A549 (cell line): ENCODE measurements around the gene POLE. TPM values are rescaled to one million over a fixed set of nuclear protein-coding genes. Genes with fewer than 3 reads are reported as not detected.

ENCODE experiments used
- ATAC-seq, 2 experiments: fragments of 200-7000 bp in 1 of 2; fragments of >200 bp in 1 of 2; cut with Nextera tagmentation in 1 of 2; cut with Tn5 transposase in 1 of 2; 3 replicates each; pipeline versions ENCODE4 v1.8.0 to v1.9.1; 2018 to 2020; ENCODE audit warnings: mild to moderate bottlenecking in 1 of 2, moderate library complexity in 1 of 2
- CTCF ChIA-PET: fragments of 300-600 bp; sonication (Branson Sonifier 250); formaldehyde crosslinking; extraction: SDS; loops from one replicate; lab custom pipeline; 2021; ENCODE audit warnings: antibody characterized with exemption, inconsistent platforms; lab: Yijun Ruan, JAX
- POLR2A ChIA-PET: fragments of 350-600 bp; formaldehyde crosslinking; extraction: SDS; loops from one replicate; lab custom pipeline; 2021; ENCODE audit warnings: antibody characterized with exemption, inconsistent platforms; lab: Yijun Ruan, JAX
- DNase-seq, 2 experiments: peaks; one replicate each; pipeline versions ENCODE4 v3.0.0 to v3.0.0-alpha.2; 2011 to 2016; ENCODE audit warnings: low read depth in 1 of 2, low spot score in 1 of 2
- FAIRE-seq: peaks from 2 replicates; lab custom pipeline; 2011; peaks lifted over from hg19 to GRCh38; lab: Jason Lieb, UNC
- H3K27ac ChIP-seq, 2 experiments: fragments of >200 bp; sonication (Bioruptor Twin); formaldehyde crosslinking; 3 replicates each; pipeline ENCODE4 v1.5.1; 2016 to 2017
- H3K4me1 ChIP-seq: fragments of >200 bp; sonication (Bioruptor Twin); formaldehyde crosslinking; 3 replicates; pipeline ENCODE4 v1.6.1; 2016
- H3K4me2 ChIP-seq: fragments of >200 bp; sonication (Bioruptor Twin); formaldehyde crosslinking; 3 replicates; pipeline ENCODE4 v1.6.1; 2016
- H3K4me3 ChIP-seq: fragments of >200 bp; sonication (Bioruptor Twin); formaldehyde crosslinking; 3 replicates; pipeline ENCODE4 v1.5.1; 2016
- H3K9me3 ChIP-seq: fragments of >200 bp; sonication (Bioruptor Twin); formaldehyde crosslinking; 3 replicates; pipeline ENCODE4 v1.6.1; 2016
- CBX8 ChIP-seq: fragments of 200-600 bp; sonication (generic); IDR thresholded peaks from 2 replicates; pipeline ENCODE4 v1.6.1; 2016
- CEBPB ChIP-seq, 2 experiments: fragments of >200 bp in 1 of 2; sonication (Bioruptor Twin) in 1 of 2; formaldehyde crosslinking in 1 of 2; IDR thresholded peaks; 2 replicates each; pipeline ENCODE4 v1.6.1; 2012 to 2016
- CHD4 ChIP-seq: fragments of 200-600 bp; sonication (generic); IDR thresholded peaks from 2 replicates; pipeline ENCODE4 v1.6.1; 2016; ENCODE audit warnings: antibody characterized with exemption, mild to moderate bottlenecking, borderline replicate concordance
- EHF ChIP-seq: fragments of 250-450 bp; sonication (Bioruptor Pico); IDR thresholded peaks from 2 replicates; pipeline ENCODE4 v1.5.0; 2020; ENCODE audit warnings: mild to moderate bottlenecking
- FOSB ChIP-seq: fragments of 250-450 bp; sonication (Bioruptor Pico); IDR thresholded peaks from 2 replicates; pipeline ENCODE4 v1.5.0; 2020; ENCODE audit warnings: mild to moderate bottlenecking, moderate library complexity
- FOSL2 ChIP-seq, 2 experiments: fragments of 450-650 bp in 1 of 2; fragments of >200 bp in 1 of 2; sonication (Bioruptor Twin) in 1 of 2; formaldehyde crosslinking; IDR thresholded peaks; 2 replicates each; pipeline versions ENCODE4 v1.5.0 to v1.6.1; 2016 to 2020; ENCODE audit warnings: mild to moderate bottlenecking in 1 of 2, moderate library complexity in 1 of 2
- HES2 ChIP-seq: fragments of >200 bp; sonication (Bioruptor Twin); formaldehyde crosslinking; IDR thresholded peaks from 2 replicates; pipeline ENCODE4 v1.6.1; 2016
- HEYL ChIP-seq: fragments of 250-450 bp; sonication (Bioruptor Pico); IDR thresholded peaks from 2 replicates; pipeline ENCODE4 v1.8.0; 2021; ENCODE audit warnings: mild to moderate bottlenecking, moderate library complexity
- HOXB5 ChIP-seq: fragments of 250-450 bp; sonication (Bioruptor Pico); IDR thresholded peaks from 2 replicates; pipeline ENCODE4 v1.5.0; 2020; ENCODE audit warnings: mild to moderate bottlenecking, moderate library complexity
- JUN ChIP-seq, 2 experiments: fragments of >200 bp; sonication (Bioruptor Twin); formaldehyde crosslinking; IDR thresholded peaks; 2 replicates in 1 of 2; 3 replicates in 1 of 2; pipeline ENCODE4 v1.6.1; 2016 to 2017
- JUNB ChIP-seq: fragments of >200 bp; sonication (Bioruptor Twin); formaldehyde crosslinking; IDR thresholded peaks from 2 replicates; pipeline ENCODE4 v1.6.1; 2016
- KDM1A ChIP-seq: fragments of 200-600 bp; sonication (generic); IDR thresholded peaks from 2 replicates; pipeline ENCODE4 v1.6.1; 2016; ENCODE audit warnings: low read depth, mild to moderate bottlenecking
- KDM5A ChIP-seq: fragments of 200-600 bp; sonication (generic); IDR thresholded peaks from 2 replicates; pipeline ENCODE4 v1.6.1; 2016; ENCODE audit warnings: antibody characterized with exemption, mild to moderate bottlenecking
- MAX ChIP-seq: IDR thresholded peaks from 2 replicates; pipeline ENCODE4 v1.6.1; 2012
- PBX3 ChIP-seq: IDR thresholded peaks from 2 replicates; pipeline ENCODE4 v1.6.1; 2012
- PHF8 ChIP-seq: fragments of 200-600 bp; sonication (generic); IDR thresholded peaks from 2 replicates; pipeline ENCODE4 v1.6.1; 2016; ENCODE audit warnings: low read depth, mild to moderate bottlenecking, antibody characterized with exemption, moderate library complexity, borderline replicate concordance
- POLR2A ChIP-seq: IDR thresholded peaks from 2 replicates; pipeline ENCODE4 v1.6.1; 2012; ENCODE audit warnings: mild to moderate bottlenecking, low read length
- POLR2AphosphoS2 ChIP-seq: conservative IDR thresholded peaks from 2 replicates; pipeline ENCODE4 v1.6.1; 2012; ENCODE audit warnings: low read length, improper control_type of control experiment, inconsistent platforms
- RAD21 ChIP-seq, 2 experiments: fragments of >200 bp in 1 of 2; sonication (Bioruptor Twin) in 1 of 2; formaldehyde crosslinking in 1 of 2; IDR thresholded peaks in 1 of 2; conservative IDR thresholded peaks in 1 of 2; 2 replicates in 1 of 2; 3 replicates in 1 of 2; pipeline ENCODE4 v1.6.1; 2012 to 2018; ENCODE audit warnings: inconsistent platforms in 1 of 2
- TFCP2L1 ChIP-seq: fragments of 250-450 bp; sonication (Bioruptor Pico); IDR thresholded peaks from 2 replicates; pipeline ENCODE4 v1.5.0; 2021; ENCODE audit warnings: mild to moderate bottlenecking
- TP53 ChIP-seq: fragments of 250-450 bp; sonication (Bioruptor Pico); IDR thresholded peaks from 2 replicates; pipeline ENCODE4 v1.5.0; 2021; ENCODE audit warnings: mild to moderate bottlenecking, moderate library complexity
- USF2 ChIP-seq: fragments of 450-650 bp; IDR thresholded peaks from 2 replicates; pipeline ENCODE4 v1.6.1; 2014; ENCODE audit warnings: antibody characterized with exemption
- ZNF302 ChIP-seq: fragments of 250-450 bp; sonication (Bioruptor Pico); IDR thresholded peaks from 2 replicates; pipeline ENCODE4 v1.9.0; 2021; ENCODE audit warnings: inconsistent platforms, mild to moderate bottlenecking, moderate library complexity
- WGBS: methylation state at CpG from one replicate; pipeline ENCODE4 v1.1.6; 2017; ENCODE audit errors: missing lambda C conversion rate; 5-methylcytosine and 5-hydroxymethylcytosine counted together
- polyA plus RNA-seq, 4 experiments: library from polyadenylated mRNA; depleted of rRNA in 3 of 4; stranded (reverse); fragments of >200 nt; fragmentation: RNase III in 1 of 4; extraction: RNeasy Plus Mini Kit Qiagen cat#74134 plus additional on column Dnase treatment in 1 of 4; gene quantifications; 2 replicates in 3 of 4; 3 replicates in 1 of 4; pipeline ENCODE4 v1.2.3, GENCODE V29; 2011 to 2017

POLE gene
- polyA plus RNA-seq, 2 of the 4 experiments (the other 2 are of a cell fraction): 28.9 to 67.2 TPM

DNA sequence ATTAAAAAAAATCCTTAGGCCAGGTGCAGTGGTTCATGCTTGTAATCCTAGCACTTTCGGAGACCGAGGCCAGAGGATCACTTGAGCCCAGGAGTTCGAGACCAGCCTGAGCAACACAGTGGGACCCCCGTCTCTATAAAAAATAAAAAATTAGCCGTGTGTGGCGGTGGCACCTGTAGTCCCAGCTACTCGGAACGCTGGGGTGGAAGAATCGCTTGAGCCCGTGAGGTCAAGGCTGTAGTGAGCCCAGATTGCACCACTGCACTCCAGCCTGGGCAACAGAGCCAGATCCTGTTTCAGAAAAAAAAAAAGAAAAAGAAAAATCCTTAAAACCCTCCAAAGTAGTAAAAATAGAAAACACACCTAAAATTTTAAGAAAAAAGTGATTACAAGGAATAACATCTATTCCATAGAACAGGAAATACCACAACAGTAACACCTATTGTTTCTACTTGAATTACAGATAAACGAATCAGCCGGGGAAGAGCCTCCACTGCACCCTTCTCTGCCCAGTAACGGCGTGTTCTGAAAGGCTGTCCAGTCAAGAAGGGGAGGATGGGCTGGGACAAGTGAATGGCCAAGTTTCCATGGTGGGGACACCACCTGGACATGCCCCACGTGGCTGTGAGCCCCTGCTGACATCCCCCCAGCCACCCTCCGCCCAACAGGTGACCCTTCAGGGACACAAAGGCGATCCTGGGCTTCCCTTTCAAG lies 17.8 kb downstream of the POLE start:
- no peak for TF ChIP-seq KDM5A
- TF ChIP-seq JUNB: no peak
- TF ChIP-seq TFCP2L1 (CRISPR knock-in tag): no peak
- TF ChIP-seq ZNF302 (CRISPR knock-in tag): no peak
- TF ChIP-seq HES2: no peak
- no peak for TF ChIP-seq USF2
- TF ChIP-seq JUN (IDR thresholded peaks at IDR 0.05): no peak
- TF ChIP-seq FOSL2 (IDR thresholded peaks at IDR 0.05): no peak
- TF ChIP-seq FOSL2 (CRISPR knock-in tag; IDR thresholded peaks at IDR 0.05): no peak
- TF ChIP-seq KDM1A: no peak
- TF ChIP-seq CHD4: no peak
- no peak for TF ChIP-seq HOXB5
- H3K4me1 ChIP-seq: no peaks in the 10 kb centered on the region
- no peaks in the 10 kb centered on the region for H3K9me3 ChIP-seq
- POLR2A ChIA-PET: no interaction called here
- FAIRE-seq (no peak), DNase-seq (no peak), ATAC-seq (no peak)
- CTCF ChIA-PET: no interaction called here
- no peak overlapping the region for H3K4me2 ChIP-seq
- H3K27ac ChIP-seq: no peak overlapping the region
- 94% methylated on average over 17 of the region's 17 CpGs for WGBS
- no peak overlapping the region for H3K4me3 ChIP-seq

DNA sequence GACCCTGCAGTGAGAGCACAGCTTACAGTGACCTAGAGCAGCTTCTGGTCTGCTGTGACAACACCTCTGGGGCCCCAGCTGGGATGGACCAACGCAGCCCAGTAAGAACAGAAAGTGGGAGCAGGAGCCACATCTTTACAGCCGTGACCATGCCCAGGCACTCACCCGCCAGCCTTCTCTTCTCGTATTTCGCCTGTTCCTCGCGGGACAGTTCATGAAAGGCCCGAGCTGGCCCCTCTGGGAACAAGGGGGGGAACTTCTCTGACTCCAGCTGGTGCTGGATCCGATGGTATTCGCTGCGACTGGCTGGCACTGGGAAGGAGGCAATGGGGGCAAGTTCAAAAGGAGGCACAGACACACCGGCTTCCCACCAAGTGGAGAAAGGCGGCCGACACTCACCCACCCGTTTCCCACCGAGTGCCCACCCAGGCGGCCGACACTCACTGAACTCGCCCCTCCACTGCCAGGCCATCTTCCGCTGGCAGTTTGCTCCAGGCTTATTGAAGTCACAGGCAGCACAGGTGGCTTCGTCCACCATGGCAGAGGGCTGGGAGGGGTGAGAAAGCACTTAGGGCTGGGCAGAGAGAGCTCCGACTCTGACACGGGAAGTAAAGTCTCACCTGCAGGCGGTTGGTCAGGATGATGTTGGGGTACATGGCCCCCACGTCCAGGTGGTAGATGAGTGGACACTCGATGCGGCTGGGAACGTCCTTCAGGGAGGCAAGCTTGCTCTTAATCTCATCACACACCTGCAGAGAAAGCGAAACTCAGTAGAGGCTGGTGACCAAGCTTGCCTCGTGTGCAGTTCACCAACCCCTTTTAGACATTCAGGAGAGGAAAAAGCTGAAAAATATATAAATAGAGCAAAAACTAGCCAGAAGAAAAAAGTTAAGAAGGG lies 18.7 kb downstream of the POLE start:
- H3K4me2 ChIP-seq: no peak overlapping the region
- CTCF ChIA-PET: interaction anchor here (1.2 kb wide), 1 partner anchor 28 kb away, joined by 3 read pairs; no protein-coding TSS in a partner anchor
- no peak overlapping the region for H3K4me3 ChIP-seq
- H3K27ac ChIP-seq: no peak overlapping the region
- no peak for ATAC-seq
- FAIRE-seq: no peak
- no peak for DNase-seq
- 94% methylated on average over 30 of the region's 30 CpGs for WGBS
- no peak for TF ChIP-seq MAX
- TF ChIP-seq FOSB (CRISPR knock-in tag): no peak
- no peak for TF ChIP-seq USF2
- no peak for TF ChIP-seq POLR2AphosphoS2
- no peak for TF ChIP-seq CHD4
- no peak for TF ChIP-seq EHF
- no peak for TF ChIP-seq TP53
- no peak for TF ChIP-seq CBX8
- no peak for TF ChIP-seq RAD21 (conservative IDR thresholded peaks at IDR 0.05 in 1 of 2, IDR thresholded peaks at IDR 0.05 in 1 of 2)
- no peak for TF ChIP-seq JUN (IDR thresholded peaks at IDR 0.05)
- TF ChIP-seq PHF8: no peak
- TF ChIP-seq POLR2A: no peak
- TF ChIP-seq HEYL (CRISPR knock-in tag): no peak
- TF ChIP-seq KDM5A: no peak
- TF ChIP-seq CEBPB (IDR thresholded peaks at IDR 0.05): no peak
- no peak for TF ChIP-seq TFCP2L1 (CRISPR knock-in tag)
- no peak for TF ChIP-seq PBX3
- TF ChIP-seq, all 56 proteins: peak for 0
- H3K9me3 ChIP-seq: no peaks in the 10 kb centered on the region
- POLR2A ChIA-PET: no interaction called here
- no peaks in the 10 kb centered on the region for H3K4me1 ChIP-seq
